GM12875 (cell line): ENCODE measurements around the gene TBCEL.
A peak's percentile ranks its signal among the peaks of the same experiment; 100 is the strongest.
"Not testable (repeated sequence)": the region's sequence is repeated elsewhere in the genome, so short reads cannot be mapped to it uniquely, and the experiment has no call there.

Experiments
- H3K4me3 ChIP-seq: one replicate; pipeline ENCODE4 v1.5.1; 2011; ENCODE audit warnings: low read depth, low read length, control low read depth
- TF ChIP-seq, protein P1 (sequence below): IDR thresholded peaks from 2 replicates; pipeline ENCODE4 v1.5.1; 2011; ENCODE audit warnings: low read depth, mild to moderate bottlenecking, control low read depth, inconsistent platforms, low read length, moderate library complexity, borderline replicate concordance; ENCODE audit not compliant: insufficient read depth

Gene TBCEL

GRCh38 chr11:121004206-121004840, 19.6 kb upstream of the TBCEL start:
- TF ChIP-seq, protein P1, sequence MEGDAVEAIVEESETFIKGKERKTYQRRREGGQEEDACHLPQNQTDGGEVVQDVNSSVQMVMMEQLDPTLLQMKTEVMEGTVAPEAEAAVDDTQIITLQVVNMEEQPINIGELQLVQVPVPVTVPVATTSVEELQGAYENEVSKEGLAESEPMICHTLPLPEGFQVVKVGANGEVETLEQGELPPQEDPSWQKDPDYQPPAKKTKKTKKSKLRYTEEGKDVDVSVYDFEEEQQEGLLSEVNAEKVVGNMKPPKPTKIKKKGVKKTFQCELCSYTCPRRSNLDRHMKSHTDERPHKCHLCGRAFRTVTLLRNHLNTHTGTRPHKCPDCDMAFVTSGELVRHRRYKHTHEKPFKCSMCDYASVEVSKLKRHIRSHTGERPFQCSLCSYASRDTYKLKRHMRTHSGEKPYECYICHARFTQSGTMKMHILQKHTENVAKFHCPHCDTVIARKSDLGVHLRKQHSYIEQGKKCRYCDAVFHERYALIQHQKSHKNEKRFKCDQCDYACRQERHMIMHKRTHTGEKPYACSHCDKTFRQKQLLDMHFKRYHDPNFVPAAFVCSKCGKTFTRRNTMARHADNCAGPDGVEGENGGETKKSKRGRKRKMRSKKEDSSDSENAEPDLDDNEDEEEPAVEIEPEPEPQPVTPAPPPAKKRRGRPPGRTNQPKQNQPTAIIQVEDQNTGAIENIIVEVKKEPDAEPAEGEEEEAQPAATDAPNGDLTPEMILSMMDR, result no peak

DNA sequence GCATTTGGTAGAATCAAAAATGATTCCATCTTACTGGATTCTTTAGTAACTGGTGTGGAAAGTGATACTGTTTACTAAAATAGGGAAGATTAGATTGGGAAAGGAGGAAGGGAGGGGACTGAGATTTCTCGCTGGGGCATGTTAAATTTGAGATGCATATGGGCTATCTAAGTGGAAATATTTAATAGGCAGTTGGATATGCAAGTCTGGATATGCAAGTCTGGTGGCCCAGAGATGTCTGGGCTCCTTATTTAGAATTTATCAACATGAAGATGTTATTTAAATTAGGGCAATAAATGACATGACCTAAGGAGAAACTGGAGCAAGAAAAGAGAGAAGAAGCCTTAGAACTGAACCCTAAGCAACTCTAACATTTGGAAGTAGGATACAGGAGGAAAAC, 17.0 kb upstream of the TBCEL start:
- no peak overlapping the region for H3K4me3 ChIP-seq
- TF ChIP-seq, protein P1, result no peak

More at GRCh38 chr11:121004206-121004840, 19.6 kb upstream of the TBCEL start:
- H3K4me3 ChIP-seq, result no peak overlapping the region

DNA sequence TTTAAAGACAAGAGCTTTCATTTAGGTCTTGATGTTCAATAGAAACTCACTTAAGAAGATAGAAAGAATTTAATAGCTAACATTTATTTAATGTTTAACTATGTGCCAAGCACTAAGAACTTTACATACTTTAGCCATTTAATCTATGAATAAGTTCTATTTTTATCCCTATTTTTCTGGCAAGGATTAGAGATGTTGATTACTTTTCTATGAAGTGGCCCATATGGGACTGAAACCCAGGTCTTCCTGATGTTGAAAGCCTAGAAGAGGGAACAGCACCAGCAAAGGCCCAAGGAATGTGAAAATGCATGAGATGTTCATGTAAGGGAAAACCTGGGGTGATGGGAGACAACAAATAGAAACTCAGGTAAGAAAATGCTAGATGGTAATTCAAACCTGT, 15.4 kb upstream of the TBCEL start:
- H3K4me3 ChIP-seq, result no peak overlapping the region
- TF ChIP-seq, protein P1, result no peak

DNA sequence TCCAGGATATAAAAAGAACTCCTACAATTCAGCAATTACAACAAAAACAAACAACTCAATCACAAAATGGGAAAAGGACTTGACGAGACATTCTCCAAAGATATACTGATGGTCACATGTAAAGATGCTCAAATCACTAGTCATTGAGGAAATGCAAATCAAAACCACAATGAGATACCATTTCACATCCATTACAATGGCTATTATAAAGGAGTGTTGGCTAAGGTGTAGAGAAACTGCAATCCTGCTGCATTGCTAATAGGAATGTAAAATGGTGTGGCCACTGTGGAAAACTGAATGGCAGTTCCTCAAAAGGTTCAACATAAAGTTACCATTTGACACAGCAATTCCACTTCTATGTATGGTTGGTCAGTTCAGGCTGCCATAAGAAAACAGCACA, 11.8 kb upstream of the TBCEL start:
- TF ChIP-seq, protein P1, result no peak
- H3K4me3 ChIP-seq, result no peak overlapping the region

GRCh38 chr11:121018746-121019145, 5.2 kb upstream of the TBCEL start:
- H3K4me3 ChIP-seq, result no peak overlapping the region
- TF ChIP-seq, protein P1, result no peak

GRCh38 chr11:121021718-121022117, 2.2 kb upstream of the TBCEL start:
- H3K4me3 ChIP-seq, result not testable (repeated sequence)

GRCh38 chr11:121024989-121025388, 1.1 kb downstream of the TBCEL start:
- H3K4me3 ChIP-seq, result peak overlapping the region; percentile 86
- TF ChIP-seq, protein P1, result no peak
